IPS-15b (cell line): ENCODE measurements around the gene AP3S2.

Source experiments
- H3K27me3 ChIP-seq: one replicate; pipeline ENCODE4 v1.6.1; 2013; ENCODE audit warnings: low read length; ENCODE audit not compliant: control insufficient read depth, insufficient read depth
- H3K36me3 ChIP-seq: one replicate; pipeline ENCODE4 v1.6.1; 2013; ENCODE audit warnings: low read length; ENCODE audit not compliant: control insufficient read depth, insufficient read depth
- H3K4me1 ChIP-seq: one replicate; pipeline ENCODE4 v1.6.1; 2013; ENCODE audit warnings: mild to moderate bottlenecking, low read length; ENCODE audit not compliant: control insufficient read depth, insufficient read depth
- H3K4me3 ChIP-seq: one replicate; pipeline ENCODE4 v1.5.1; 2013; ENCODE audit warnings: low read depth, low read length
- H3K9ac ChIP-seq: one replicate; pipeline ENCODE4 v1.6.1; 2013; ENCODE audit warnings: low read depth, mild to moderate bottlenecking, low read length
- H3K9me3 ChIP-seq: one replicate; pipeline ENCODE4 v1.6.1; 2013; ENCODE audit warnings: mild to moderate bottlenecking, low read length; ENCODE audit not compliant: control insufficient read depth, insufficient read depth

Gene AP3S2

DNA sequence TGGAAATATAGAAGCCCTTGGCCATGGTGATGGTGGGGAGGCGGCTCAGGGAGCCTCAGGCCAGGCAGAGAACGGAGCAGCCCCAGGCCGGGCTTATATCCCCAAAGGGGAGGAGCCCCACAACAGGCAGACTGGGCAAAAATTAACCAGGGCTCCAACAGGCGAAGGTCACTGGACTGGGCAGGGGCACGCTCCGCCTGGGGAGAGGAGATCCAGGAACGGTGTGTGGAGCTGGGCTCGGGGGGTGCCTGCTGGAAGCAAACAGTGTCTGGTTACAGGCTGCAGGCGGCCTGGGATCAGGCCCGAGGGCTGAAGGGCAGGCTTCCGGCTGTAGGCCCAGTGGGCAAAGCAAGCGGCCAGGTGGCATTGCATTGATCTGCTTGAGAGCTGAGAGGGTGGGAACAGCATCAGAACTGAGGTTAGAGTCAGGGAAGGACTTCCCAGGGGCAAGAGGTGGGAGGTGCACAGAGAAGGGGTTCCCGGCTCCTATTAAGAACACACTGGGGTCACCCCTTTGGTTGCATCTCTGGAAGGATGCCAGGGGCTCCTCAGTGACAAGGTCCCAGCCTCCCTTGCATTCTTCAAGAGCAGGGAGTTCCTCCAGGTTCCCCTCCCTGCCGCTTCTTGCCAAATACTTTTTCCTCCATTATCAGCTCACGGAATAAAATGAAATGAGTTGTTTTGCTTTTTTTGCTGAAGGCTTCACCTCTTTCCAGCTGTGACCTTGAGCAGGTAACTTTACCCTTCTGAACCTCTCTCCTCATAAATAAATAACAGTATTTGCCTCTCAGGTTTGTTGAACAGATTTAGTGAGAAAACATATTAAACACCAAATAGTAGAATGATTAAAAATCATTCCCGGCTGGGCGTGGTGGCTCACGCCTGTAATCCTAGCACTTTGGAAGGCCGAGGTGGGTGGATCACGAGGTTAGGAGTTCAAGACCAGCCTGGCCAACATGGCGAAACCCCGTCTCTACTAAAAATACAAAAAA is 86.9 kb downstream of the AP3S2 start:
- Histone ChIP-seq H3K36me3 (no peaks in the 10 kb centered on the region), H3K4me3 (no peak overlapping the region), H3K27me3 (no peaks in the 10 kb centered on the region), H3K9me3 (no peaks in the 10 kb centered on the region), H3K4me1 (no peaks in the 10 kb centered on the region), H3K9ac (no peak overlapping the region)

DNA sequence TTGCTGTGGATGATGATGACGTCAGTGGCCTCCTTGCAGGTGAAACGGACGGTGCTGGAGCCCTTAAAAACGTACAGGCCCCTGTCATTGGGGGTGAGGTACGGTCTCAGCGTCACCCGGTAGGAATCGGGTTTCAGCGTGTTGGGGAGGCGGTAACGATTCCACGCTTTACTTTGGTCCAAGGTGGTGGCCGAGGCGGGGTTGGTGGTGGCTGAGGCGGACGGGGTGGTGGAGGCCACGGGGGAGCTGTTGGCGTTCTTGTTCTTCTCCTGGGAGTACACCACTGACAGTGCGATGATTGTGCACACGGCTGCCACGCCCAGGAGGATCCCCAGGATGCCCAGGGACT is 87.6 kb downstream of the AP3S2 start:
- no peaks in the 10 kb centered on the region for H3K4me1 ChIP-seq
- no peaks in the 10 kb centered on the region for H3K27me3 ChIP-seq
- no peaks in the 10 kb centered on the region for H3K9me3 ChIP-seq
- no peaks in the 10 kb centered on the region for H3K36me3 ChIP-seq
- no peak overlapping the region for H3K4me3 ChIP-seq
- no peak overlapping the region for H3K9ac ChIP-seq

DNA sequence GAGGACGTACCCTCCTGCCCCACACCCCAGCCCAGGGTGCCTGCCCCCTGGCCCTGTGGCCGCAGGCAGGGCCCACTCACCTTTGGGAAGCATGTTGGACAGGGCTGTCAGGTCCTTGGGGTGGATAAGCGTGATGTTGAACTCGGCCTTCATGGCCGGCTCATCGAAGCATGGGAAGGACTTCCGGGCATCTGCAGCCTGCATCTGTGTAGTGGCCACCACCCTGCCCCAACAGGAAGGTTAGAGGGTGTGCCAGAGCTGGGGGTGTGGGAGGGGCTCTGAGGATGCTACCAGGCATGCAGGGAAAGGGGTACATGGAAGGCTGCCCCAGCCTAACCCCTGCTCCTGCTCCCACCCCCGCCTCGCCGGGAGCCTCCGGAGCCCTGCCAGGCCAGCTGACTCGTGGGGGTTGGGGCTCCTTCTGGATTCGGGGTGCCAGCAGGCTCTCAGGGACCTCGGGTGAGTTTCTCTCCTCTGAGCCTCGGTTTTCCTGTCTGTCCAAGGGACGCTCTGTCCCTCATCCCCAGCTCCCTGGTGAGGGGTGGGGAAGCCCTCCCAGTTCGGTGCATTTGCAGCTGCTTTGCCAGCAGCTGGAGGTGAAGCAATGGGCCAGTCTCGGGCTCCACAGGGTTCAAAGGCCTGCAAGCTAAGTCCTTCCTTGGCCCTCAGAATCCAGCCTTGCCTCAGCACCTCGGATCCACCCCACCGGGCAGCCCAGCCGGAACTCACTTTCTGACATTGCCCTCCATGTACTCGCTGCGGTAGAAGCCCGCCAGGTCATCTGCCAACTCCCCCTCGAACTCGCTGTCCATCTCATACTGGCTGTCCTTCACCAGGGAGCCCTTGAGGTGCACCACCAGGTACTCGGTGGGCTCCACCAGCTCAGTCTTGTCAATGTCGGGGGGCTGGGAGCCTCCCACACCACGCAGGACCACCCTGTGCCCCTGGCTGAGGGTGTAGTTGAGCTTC is 88.3 kb downstream of the AP3S2 start:
- no peaks in the 10 kb centered on the region for H3K9me3 ChIP-seq
- H3K9ac ChIP-seq = no peak overlapping the region
- H3K4me1 ChIP-seq = no peaks in the 10 kb centered on the region
- H3K4me3 ChIP-seq = no peak overlapping the region
- H3K27me3 ChIP-seq = no peaks in the 10 kb centered on the region
- H3K36me3 ChIP-seq = no peaks in the 10 kb centered on the region

DNA sequence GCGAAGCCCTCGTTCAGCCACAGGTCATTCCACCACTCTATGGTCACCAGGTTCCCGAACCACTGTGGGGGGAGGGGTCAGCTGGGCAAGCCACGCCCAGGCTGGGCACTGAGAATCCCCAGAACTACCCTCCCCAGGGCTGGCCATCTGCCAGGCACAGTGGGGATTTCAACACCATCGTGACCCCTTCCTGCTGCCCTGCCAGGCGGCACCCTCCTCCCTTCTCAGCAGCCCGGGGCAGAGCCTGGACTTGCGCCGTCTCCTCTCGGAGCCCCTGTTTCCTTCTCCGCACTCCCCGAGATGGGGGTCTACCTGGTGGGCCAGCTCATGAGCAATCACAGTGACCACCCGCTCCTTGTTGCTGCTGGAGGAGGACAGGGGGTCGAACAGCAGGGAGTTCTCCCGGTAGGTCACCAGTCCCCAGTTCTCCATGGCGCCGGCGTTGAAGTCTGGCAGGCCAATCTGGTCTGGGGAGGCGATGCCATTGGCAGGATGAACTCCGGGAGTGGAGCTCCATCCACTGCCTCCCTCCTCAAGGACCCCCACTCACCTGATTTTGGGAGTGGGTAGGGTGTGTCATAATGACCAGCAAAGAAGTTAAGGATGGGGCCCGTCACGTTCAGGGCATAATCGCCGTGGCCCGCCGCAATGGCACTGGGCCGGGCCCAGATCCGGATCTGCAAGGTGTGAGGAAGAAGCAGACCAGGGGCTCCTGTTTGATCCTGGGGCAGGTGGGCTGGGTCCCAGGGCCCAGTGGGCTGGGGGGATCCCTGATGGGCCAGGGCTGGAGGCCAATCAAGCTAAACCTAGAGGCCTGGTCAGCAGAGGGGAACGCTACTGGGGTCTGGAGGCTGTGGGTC is 89.6 kb downstream of the AP3S2 start:
- no peaks in the 10 kb centered on the region for H3K4me1 ChIP-seq
- no peaks in the 10 kb centered on the region for H3K27me3 ChIP-seq
- H3K9ac ChIP-seq = no peak overlapping the region
- no peak overlapping the region for H3K4me3 ChIP-seq
- H3K36me3 ChIP-seq = no peaks in the 10 kb centered on the region
- H3K9me3 ChIP-seq = no peaks in the 10 kb centered on the region

GRCh38 chr15:89802986-89803824 is 90.6 kb downstream of the AP3S2 start:
- Histone ChIP-seq H3K4me3 (no peak overlapping the region), H3K36me3 (no peaks in the 10 kb centered on the region), H3K9ac (no peak overlapping the region)

DNA sequence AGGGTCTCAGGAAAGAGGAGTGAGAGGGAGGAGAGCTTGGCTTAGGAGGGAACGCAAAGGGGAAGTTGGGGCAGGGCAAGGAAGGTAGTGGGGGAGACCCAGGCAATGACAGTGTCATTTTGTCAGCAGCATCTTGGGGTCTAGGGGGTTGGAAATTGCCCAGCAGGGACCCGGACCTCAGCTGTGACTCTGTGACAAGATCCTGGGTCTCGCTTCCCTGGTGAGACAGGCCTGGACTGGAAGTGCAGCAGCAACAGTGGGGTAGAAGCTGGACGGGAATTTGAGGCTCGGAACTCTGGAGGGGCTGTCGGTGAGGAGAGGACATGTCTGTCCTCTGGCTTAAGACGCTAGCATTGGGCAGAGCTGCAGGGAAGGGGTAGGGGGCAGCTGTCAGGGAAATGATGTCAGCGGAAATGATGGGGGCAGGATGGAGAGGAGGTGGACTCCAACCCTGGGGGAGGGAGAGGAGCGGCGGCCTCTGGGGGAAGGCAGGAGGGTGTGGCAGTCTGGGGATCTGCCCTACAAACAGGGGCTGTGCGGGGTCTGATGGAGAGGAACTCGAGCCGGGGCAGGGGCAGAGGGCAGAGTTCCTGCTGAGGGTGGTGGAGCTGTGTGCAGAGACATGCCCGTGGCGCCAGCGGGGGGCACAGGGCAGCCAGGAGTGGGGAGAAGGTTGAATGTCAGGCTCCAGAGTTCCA is 91.4 kb downstream of the AP3S2 start:
- Histone ChIP-seq H3K27me3 (no peaks in the 10 kb centered on the region), H3K9ac (no peak overlapping the region), H3K36me3 (no peaks in the 10 kb centered on the region)

More at GRCh38 chr15:89802986-89803824, 90.6 kb downstream of the AP3S2 start:
- Histone ChIP-seq H3K9me3 (no peaks in the 10 kb centered on the region), H3K27me3 (no peaks in the 10 kb centered on the region), H3K4me1 (no peaks in the 10 kb centered on the region)

DNA sequence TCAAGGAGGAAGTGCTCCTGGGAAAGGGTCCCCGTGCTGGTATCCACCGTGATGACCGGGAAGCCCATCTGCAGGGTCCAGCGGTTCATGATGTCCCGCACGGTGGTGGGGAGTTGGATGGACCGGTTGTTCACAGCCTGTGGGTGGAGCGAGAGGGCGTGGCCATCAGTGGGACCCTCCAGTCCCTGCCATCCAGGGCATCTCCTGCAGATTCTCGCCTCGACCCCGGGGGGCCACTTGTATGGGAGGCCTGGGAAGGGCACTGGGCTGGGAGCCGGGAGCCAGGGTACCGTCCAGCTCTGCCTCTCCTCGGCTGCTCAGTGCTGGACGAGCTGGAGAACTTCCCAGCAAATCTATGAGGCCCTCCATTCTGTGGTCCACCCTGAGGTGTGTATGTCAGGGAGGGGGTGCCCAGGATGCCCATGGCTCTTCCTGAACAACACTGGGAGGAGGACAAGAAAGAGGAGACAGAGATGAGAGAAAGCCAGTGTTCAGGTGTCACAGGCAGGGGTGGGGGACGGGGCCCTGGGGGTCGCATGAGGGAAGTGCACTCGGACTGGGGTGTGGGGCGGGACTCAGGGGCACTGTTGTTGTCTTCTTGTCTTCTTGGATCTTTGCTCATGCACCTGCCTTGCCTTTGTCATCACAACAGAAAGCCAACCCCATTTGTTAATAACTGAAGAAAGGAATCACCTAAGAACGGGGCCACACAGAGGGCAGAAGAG is 92.2 kb downstream of the AP3S2 start:
- H3K36me3 ChIP-seq = no peaks in the 10 kb centered on the region
- no peak overlapping the region for H3K4me3 ChIP-seq
- no peaks in the 10 kb centered on the region for H3K4me1 ChIP-seq
- H3K9me3 ChIP-seq = no peaks in the 10 kb centered on the region
- H3K9ac ChIP-seq = no peak overlapping the region
- no peaks in the 10 kb centered on the region for H3K27me3 ChIP-seq

More for the DNA sequence above, 91.4 kb downstream of the AP3S2 start:
- Histone ChIP-seq H3K4me3 (no peak overlapping the region), H3K9me3 (no peaks in the 10 kb centered on the region), H3K4me1 (no peaks in the 10 kb centered on the region)

GRCh38 chr15:89799918-89800498 is 93.8 kb downstream of the AP3S2 start:
- H3K36me3 ChIP-seq = no peaks in the 10 kb centered on the region
- no peak overlapping the region for H3K9ac ChIP-seq
- H3K9me3 ChIP-seq = no peaks in the 10 kb centered on the region
- H3K27me3 ChIP-seq = no peaks in the 10 kb centered on the region
- no peak overlapping the region for H3K4me3 ChIP-seq
- no peaks in the 10 kb centered on the region for H3K4me1 ChIP-seq

- H3K27me3 ChIP-seq = no peaks in the 10 kb centered on the region
- H3K4me1 ChIP-seq = no peaks in the 10 kb centered on the region
- H3K9me3 ChIP-seq = no peaks in the 10 kb centered on the region
- H3K4me3 ChIP-seq = no peak overlapping the region
- H3K9ac ChIP-seq = no peak overlapping the region
- no peaks in the 10 kb centered on the region for H3K36me3 ChIP-seq
These were observed 94.5 kb downstream of the AP3S2 start for GRCh38 chr15:89799011-89799911.
